Endodermal cell (in vitro differentiated cells): ENCODE data around the gene EED. TPM values are rescaled to one million over a fixed set of nuclear protein-coding genes. Genes with fewer than 3 reads are reported as not detected.

Experiments
- DNase-seq: peaks from one replicate; pipeline ENCODE4 v3.0.0-alpha.2; 2017
- H3K27ac ChIP-seq: 2 replicates; pipeline ENCODE4 v1.5.1; 2013; ENCODE audit warnings: mild to moderate bottlenecking, low read depth, low read length, moderate library complexity
- H3K27me3 ChIP-seq: 2 replicates; pipeline ENCODE4 v1.6.1; 2013; ENCODE audit warnings: mild to moderate bottlenecking, low read length, moderate library complexity; ENCODE audit not compliant: insufficient read depth, control insufficient read depth, poor library complexity, severe bottlenecking
- H3K36me3 ChIP-seq: 2 replicates; pipeline ENCODE4 v1.7.0; 2013; ENCODE audit warnings: mild to moderate bottlenecking, low read length, moderate library complexity; ENCODE audit not compliant: control insufficient read depth, insufficient read depth
- H3K4me1 ChIP-seq: one replicate; pipeline ENCODE4 v1.7.0; 2013; ENCODE audit warnings: low read length; ENCODE audit not compliant: control insufficient read depth, insufficient read depth
- H3K4me3 ChIP-seq: 2 replicates; pipeline ENCODE4 v1.5.1; 2013; ENCODE audit warnings: mild to moderate bottlenecking, low read length, moderate library complexity
- H3K9ac ChIP-seq: 2 replicates; pipeline ENCODE4 v1.6.1; 2013; ENCODE audit warnings: mild to moderate bottlenecking, low read length, moderate library complexity; ENCODE audit not compliant: poor library complexity, severe bottlenecking; ENCODE audit errors: extremely low read depth
- H3K9me3 ChIP-seq: 2 replicates; pipeline ENCODE4 v1.6.1; 2013; ENCODE audit warnings: mild to moderate bottlenecking, low read length, moderate library complexity; ENCODE audit not compliant: control insufficient read depth
- H3K27ac Mint-ChIP-seq: 2 replicates; pipeline ENCODE4 v1.8.0; 2020; ENCODE audit warnings: mixed read lengths
- H3K27me3 Mint-ChIP-seq: 2 replicates; pipeline ENCODE4 v1.8.0; 2021; ENCODE audit warnings: mild to moderate bottlenecking, mixed read lengths; ENCODE audit not compliant: insufficient read depth
- H3K36me3 Mint-ChIP-seq: 2 replicates; pipeline ENCODE4 v1.8.0; 2020; ENCODE audit warnings: low read depth, mixed read lengths
- H3K4me1 Mint-ChIP-seq: 2 replicates; pipeline ENCODE4 v1.8.0; 2020; ENCODE audit warnings: mixed read lengths
- H3K4me3 Mint-ChIP-seq: 2 replicates; pipeline ENCODE4 v1.8.0; 2020; ENCODE audit warnings: mild to moderate bottlenecking, moderate library complexity, mixed read lengths
- H3K9me3 Mint-ChIP-seq: 2 replicates; pipeline ENCODE4 v1.8.0; 2020; ENCODE audit warnings: mild to moderate bottlenecking, mixed read lengths
- WGBS, 2 experiments: methylation state at CpG; one replicate each; pipeline versions ENCODE4 v1.1.5 to v1.1.7; 2013; ENCODE audit warnings: missing lambda C conversion rate in 2 of 2, mixed read lengths in 1 of 2; ENCODE audit not compliant: insufficient coverage in 1 of 2, insufficient read length in 1 of 2; 5-methylcytosine and 5-hydroxymethylcytosine counted together
- total RNA-seq, 2 donors: library from RNA; stranded (reverse); fragmentation: NEBNext Ultra II Directional in 1 of 2; extraction: Animal tissue kit (Norgen Biotek cat#: 25700) in 1 of 2; gene quantifications; 2 replicates in 1 of 2; 3 replicates in 1 of 2; pipeline ENCODE4 v1.2.1, GENCODE V29; 2021
- TF ChIP-seq, protein P1 (sequence below): fragments of 200-600 bp; sonication (generic); conservative IDR thresholded peaks from 2 replicates; pipeline ENCODE4 v1.5.0; 2021; ENCODE audit warnings: antibody characterized with exemption, mild to moderate bottlenecking

The EED gene
- total RNA-seq, 2 donors from 2014 or later, result 29.2 to 39.2 TPM

GRCh38 chr11:86292912-86293616 lies 48.5 kb downstream of the EED start:
- no peaks in the 10 kb centered on the region for H3K9me3 ChIP-seq
- H3K27me3 ChIP-seq, result no peaks in the 10 kb centered on the region
- no peaks in the 10 kb centered on the region for H3K36me3 ChIP-seq
- H3K27ac ChIP-seq, result no peak overlapping the region
- Mint-ChIP-seq H3K27ac (no peak overlapping the region), H3K27me3 (peaks cover 16% of the 10 kb centered on the region), H3K36me3 (no peaks in the 10 kb centered on the region), H3K4me3 (no peak overlapping the region), H3K9me3 (no peaks in the 10 kb centered on the region), H3K4me1 (no peaks in the 10 kb centered on the region)
- no peak overlapping the region for H3K4me3 ChIP-seq
- 96% methylated on average over 4 to 6 of the region's 6 CpGs for WGBS, 2 experiments
- H3K9ac ChIP-seq, result no peak overlapping the region
- TF ChIP-seq, protein P1, sequence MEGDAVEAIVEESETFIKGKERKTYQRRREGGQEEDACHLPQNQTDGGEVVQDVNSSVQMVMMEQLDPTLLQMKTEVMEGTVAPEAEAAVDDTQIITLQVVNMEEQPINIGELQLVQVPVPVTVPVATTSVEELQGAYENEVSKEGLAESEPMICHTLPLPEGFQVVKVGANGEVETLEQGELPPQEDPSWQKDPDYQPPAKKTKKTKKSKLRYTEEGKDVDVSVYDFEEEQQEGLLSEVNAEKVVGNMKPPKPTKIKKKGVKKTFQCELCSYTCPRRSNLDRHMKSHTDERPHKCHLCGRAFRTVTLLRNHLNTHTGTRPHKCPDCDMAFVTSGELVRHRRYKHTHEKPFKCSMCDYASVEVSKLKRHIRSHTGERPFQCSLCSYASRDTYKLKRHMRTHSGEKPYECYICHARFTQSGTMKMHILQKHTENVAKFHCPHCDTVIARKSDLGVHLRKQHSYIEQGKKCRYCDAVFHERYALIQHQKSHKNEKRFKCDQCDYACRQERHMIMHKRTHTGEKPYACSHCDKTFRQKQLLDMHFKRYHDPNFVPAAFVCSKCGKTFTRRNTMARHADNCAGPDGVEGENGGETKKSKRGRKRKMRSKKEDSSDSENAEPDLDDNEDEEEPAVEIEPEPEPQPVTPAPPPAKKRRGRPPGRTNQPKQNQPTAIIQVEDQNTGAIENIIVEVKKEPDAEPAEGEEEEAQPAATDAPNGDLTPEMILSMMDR, result no peak
- H3K4me1 ChIP-seq, result no peaks in the 10 kb centered on the region
- no peak for DNase-seq

GRCh38 chr11:86294026-86294425 lies 49.5 kb downstream of the EED start:
- Histone ChIP-seq H3K9ac (no peak overlapping the region), H3K27ac (no peak overlapping the region), H3K4me1 (no peaks in the 10 kb centered on the region), H3K36me3 (no peaks in the 10 kb centered on the region), H3K27me3 (no peaks in the 10 kb centered on the region), H3K4me3 (no peak overlapping the region), H3K9me3 (no peaks in the 10 kb centered on the region)
- Mint-ChIP-seq H3K27ac (no peak overlapping the region), H3K27me3 (peaks cover 16% of the 10 kb centered on the region), H3K9me3 (no peaks in the 10 kb centered on the region), H3K4me1 (no peaks in the 10 kb centered on the region), H3K4me3 (no peak overlapping the region), H3K36me3 (no peaks in the 10 kb centered on the region)
- TF ChIP-seq, protein P1, result no peak
- no peak for DNase-seq

DNA sequence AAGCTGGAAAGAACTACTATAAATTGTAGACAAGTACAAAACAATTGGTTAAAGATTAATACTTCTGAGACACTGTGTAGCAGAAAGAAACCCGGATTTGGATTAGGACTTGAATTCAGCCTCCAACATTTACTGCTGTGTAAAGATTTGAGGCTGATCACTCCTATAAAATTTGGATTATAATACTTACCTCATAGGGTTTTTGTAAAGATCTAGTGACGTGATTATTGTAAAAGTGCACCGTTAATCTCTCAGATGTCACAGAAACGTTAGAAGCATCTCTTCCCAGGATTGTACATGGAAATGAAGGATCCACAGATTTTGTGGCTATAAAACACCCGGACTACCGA lies 57.2 kb downstream of the EED start:
- WGBS, 2 experiments, result 4 to 9% methylated on average over 6 of the region's 6 CpGs
- Histone ChIP-seq H3K27ac (no peak overlapping the region), H3K9ac (peak overlapping the region; percentile 82)

More for the DNA sequence above, 57.2 kb downstream of the EED start:
- peaks cover 13% of the 10 kb centered on the region for H3K36me3 Mint-ChIP-seq
- peak overlapping the region; percentile 93 for H3K4me3 Mint-ChIP-seq
- Histone ChIP-seq H3K36me3 (peaks cover 4% of the 10 kb centered on the region), H3K9me3 (no peaks in the 10 kb centered on the region), H3K4me3 (peak overlapping the region; percentile 99), H3K27me3 (no peaks in the 10 kb centered on the region), H3K4me1 (peaks cover 5% of the 10 kb centered on the region)
- peaks cover 20% of the 10 kb centered on the region for H3K4me1 Mint-ChIP-seq
- TF ChIP-seq, protein P1, result no peak
- DNase-seq, result no peak
- H3K27ac Mint-ChIP-seq, result peak overlapping the region; percentile 93
- no peaks in the 10 kb centered on the region for H3K27me3 Mint-ChIP-seq
- peaks cover 2% of the 10 kb centered on the region for H3K9me3 Mint-ChIP-seq
